ENCODE results near the gene NHLH1.

DNA sequence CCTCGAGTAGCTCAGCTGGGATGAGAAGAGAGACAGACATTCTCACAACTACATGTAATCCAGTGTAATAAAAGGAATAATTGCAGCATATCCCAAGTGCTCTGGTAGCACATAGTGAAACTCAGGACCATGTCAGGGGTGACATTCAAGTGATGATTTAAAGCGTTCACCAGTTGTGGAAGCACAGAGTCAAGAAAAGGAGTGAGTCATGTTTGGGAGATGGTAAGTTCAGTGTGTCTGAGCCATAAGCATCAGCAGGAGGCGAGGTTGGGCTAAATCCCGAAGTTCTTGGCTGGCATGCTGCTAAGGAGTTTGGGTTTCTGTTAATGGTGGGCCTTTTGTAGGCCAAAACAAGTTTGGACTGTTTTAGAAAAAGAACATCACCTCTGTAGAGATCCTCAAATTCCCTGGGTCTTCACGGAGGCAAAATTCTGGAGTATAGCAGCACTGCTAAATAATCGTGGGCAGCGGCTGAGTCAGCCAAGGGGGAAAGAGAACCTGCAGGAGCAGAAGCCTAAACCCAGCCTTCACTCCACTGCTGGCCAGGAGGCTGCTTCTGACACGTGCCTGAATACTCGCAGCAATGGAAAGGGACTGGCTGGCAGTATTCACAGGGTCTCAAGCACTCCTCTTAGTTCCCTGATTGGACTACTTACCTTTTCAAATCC, 7.2 kb upstream of the NHLH1 start:
- TF ChIP-seq, protein P1, sequence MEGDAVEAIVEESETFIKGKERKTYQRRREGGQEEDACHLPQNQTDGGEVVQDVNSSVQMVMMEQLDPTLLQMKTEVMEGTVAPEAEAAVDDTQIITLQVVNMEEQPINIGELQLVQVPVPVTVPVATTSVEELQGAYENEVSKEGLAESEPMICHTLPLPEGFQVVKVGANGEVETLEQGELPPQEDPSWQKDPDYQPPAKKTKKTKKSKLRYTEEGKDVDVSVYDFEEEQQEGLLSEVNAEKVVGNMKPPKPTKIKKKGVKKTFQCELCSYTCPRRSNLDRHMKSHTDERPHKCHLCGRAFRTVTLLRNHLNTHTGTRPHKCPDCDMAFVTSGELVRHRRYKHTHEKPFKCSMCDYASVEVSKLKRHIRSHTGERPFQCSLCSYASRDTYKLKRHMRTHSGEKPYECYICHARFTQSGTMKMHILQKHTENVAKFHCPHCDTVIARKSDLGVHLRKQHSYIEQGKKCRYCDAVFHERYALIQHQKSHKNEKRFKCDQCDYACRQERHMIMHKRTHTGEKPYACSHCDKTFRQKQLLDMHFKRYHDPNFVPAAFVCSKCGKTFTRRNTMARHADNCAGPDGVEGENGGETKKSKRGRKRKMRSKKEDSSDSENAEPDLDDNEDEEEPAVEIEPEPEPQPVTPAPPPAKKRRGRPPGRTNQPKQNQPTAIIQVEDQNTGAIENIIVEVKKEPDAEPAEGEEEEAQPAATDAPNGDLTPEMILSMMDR (IDR thresholded peaks at IDR 0.05) = no peak
- TF ChIP-seq POLR2A (IDR thresholded peaks at IDR 0.05) = no peak
- no peak for TF ChIP-seq EP300 (IDR thresholded peaks at IDR 0.05)
- no peak for TF ChIP-seq POLR2AphosphoS5 (IDR thresholded peaks at IDR 0.05)
